Keratinocyte (primary cell): ENCODE data around the gene CDS2. TPM values are rescaled to one million over a fixed set of nuclear protein-coding genes. Genes with fewer than 3 reads are reported as not detected.

ENCODE experiments used
- DNase-seq: peaks from one replicate; pipeline ENCODE4 v3.0.0-alpha.2; 2011; ENCODE audit warnings: low read depth, missing footprints, low spot score
- FAIRE-seq: peaks from 2 replicates; lab custom pipeline; 2011; peaks lifted over from hg19 to GRCh38; lab: Jason Lieb, UNC
- H2AFZ ChIP-seq: 2 replicates; pipeline ENCODE4 v1.6.0; 2012; ENCODE audit warnings: low read length, control low read depth, inconsistent platforms; ENCODE audit not compliant: control insufficient read depth
- H3K27ac ChIP-seq: 2 replicates; pipeline ENCODE4 v1.5.1; 2011; ENCODE audit warnings: low read length; ENCODE audit not compliant: control insufficient read depth, insufficient read depth
- H3K27me3 ChIP-seq: 3 replicates; pipeline ENCODE4 v1.6.0; 2011; ENCODE audit warnings: low read length; ENCODE audit not compliant: control insufficient read depth, insufficient read depth; ENCODE audit errors: extremely low read depth
- H3K36me3 ChIP-seq, 2 experiments: 2 replicates in 1 of 2; 3 replicates in 1 of 2; pipeline ENCODE4 v1.5.1; 2011; ENCODE audit warnings: low read length in 2 of 2, mild to moderate bottlenecking in 1 of 2; ENCODE audit not compliant: control insufficient read depth in 2 of 2, insufficient read depth in 2 of 2; ENCODE audit errors: extremely low read depth in 1 of 2
- H3K4me1 ChIP-seq: 3 replicates; pipeline ENCODE4 v1.5.1; 2011; ENCODE audit warnings: low read length; ENCODE audit not compliant: control insufficient read depth, insufficient read depth; ENCODE audit errors: extremely low read depth
- H3K4me2 ChIP-seq: 3 replicates; pipeline ENCODE4 v1.6.0; 2011; ENCODE audit warnings: low read depth, low read length; ENCODE audit not compliant: control insufficient read depth, insufficient read depth; ENCODE audit errors: extremely low read depth
- H3K4me3 ChIP-seq, 3 experiments: fragments of 200-600 bp in 1 of 3; sonication (generic) in 1 of 3; 2 replicates in 2 of 3; 3 replicates in 1 of 3; pipeline ENCODE4 v1.5.1; 2011 to 2016; ENCODE audit warnings: low read length in 3 of 3, mild to moderate bottlenecking in 3 of 3, control low read depth in 2 of 3, inconsistent platforms in 1 of 3, low read depth in 1 of 3, mixed read lengths in 1 of 3, mixed run types in 1 of 3, moderate library complexity in 1 of 3; ENCODE audit not compliant: control insufficient read depth in 2 of 3, insufficient read depth in 2 of 3; ENCODE audit errors: extremely low read depth in 1 of 3
- H3K79me2 ChIP-seq: 2 replicates; pipeline ENCODE4 v1.6.0; 2012; ENCODE audit warnings: low read length; ENCODE audit not compliant: control insufficient read depth, insufficient read depth
- H3K9ac ChIP-seq: 3 replicates; pipeline ENCODE4 v1.6.0; 2011; ENCODE audit warnings: low read length; ENCODE audit not compliant: control insufficient read depth, insufficient read depth; ENCODE audit errors: extremely low read depth
- H3K9me1 ChIP-seq: 3 replicates; pipeline ENCODE4 v1.6.0; 2011; ENCODE audit warnings: low read length; ENCODE audit not compliant: control insufficient read depth, insufficient read depth; ENCODE audit errors: extremely low read depth
- H3K9me3 ChIP-seq: 2 replicates; pipeline ENCODE4 v1.5.1; 2012; ENCODE audit warnings: low read depth, low read length; ENCODE audit not compliant: control insufficient read depth
- H4K20me1 ChIP-seq: 3 replicates; pipeline ENCODE4 v1.6.0; 2011; ENCODE audit warnings: low read length; ENCODE audit not compliant: control insufficient read depth, insufficient read depth; ENCODE audit errors: extremely low read depth
- CTCF ChIP-seq, 3 experiments: IDR thresholded peaks in 1 of 3; conservative IDR thresholded peaks in 1 of 3; optimal IDR thresholded peaks in 1 of 3; 2 replicates in 2 of 3; 3 replicates in 1 of 3; pipeline versions ENCODE3 to v1.5.1; 2011; ENCODE audit warnings: low read length in 3 of 3, mild to moderate bottlenecking in 3 of 3, moderate library complexity in 2 of 3, control low read depth in 1 of 3, inconsistent platforms in 1 of 3; ENCODE audit not compliant: insufficient read depth in 2 of 3; ENCODE audit errors: extremely low read depth in 1 of 3
- EZH2 ChIP-seq: IDR thresholded peaks from one replicate; pipeline ENCODE4 v1.6.1; 2012; ENCODE audit warnings: inconsistent platforms, mild to moderate bottlenecking, low read length, moderate library complexity
- dilution Hi-C: fragments of 300-500 bp; cut with MboI; formaldehyde crosslinking; loops from one replicate; pipeline ENCODE4 v1.7.0; 2020; ENCODE audit warnings: low sequenced_read_pairs; ENCODE audit not compliant: extremely low pct_ligation_motif_present
- polyA plus RNA-seq, 5 experiments: library from polyadenylated mRNA; depleted of rRNA in 3 of 5; stranded (reverse) in 3 of 5; stranded (forward) in 1 of 5; unstranded in 1 of 5; fragments of >200 nt; gene quantifications; 1 replicate in 1 of 5; 2 replicates in 3 of 5; 3 replicates in 1 of 5; pipeline versions ENCODE4 v1.2.1 to v1.2.3, GENCODE V29; 2011 to 2012; ENCODE audit warnings: missing spikeins in 2 of 5, low read depth in 1 of 5, low replicate concordance in 1 of 5

The CDS2 gene
- polyA plus RNA-seq, 1 donor (not counting 4 experiments of a cell fraction or from before 2014, with no cell fraction given), result 67.1 TPM

- Histone ChIP-seq H3K9me1 (no peaks in the 10 kb centered on the region), H2AFZ (no peak overlapping the region), H4K20me1 (no peaks in the 10 kb centered on the region), H3K27me3 (no peaks in the 10 kb centered on the region), H3K9ac (no peak overlapping the region), H3K4me3 (no peak overlapping the region), H3K9me3 (no peaks in the 10 kb centered on the region), H3K4me1 (no peaks in the 10 kb centered on the region), H3K27ac (no peak overlapping the region), H3K79me2 (no peaks in the 10 kb centered on the region), H3K4me2 (no peak overlapping the region), H3K36me3 (peaks cover 21 to 22% of the 10 kb centered on the region in 2 experiments)
- peak; percentile 44 for FAIRE-seq
- DNase-seq, result no peak
- dilution Hi-C loops, result no loop called here
- TF ChIP-seq CTCF (optimal IDR thresholded peaks at IDR 0.05 in 1 of 3, IDR thresholded peaks at IDR 0.05 in 1 of 3, conservative IDR thresholded peaks at IDR 0.05 in 1 of 3; ENCODE audit: extremely low read depth in 1 of 3, insufficient read depth in 2 of 3, low read length in 3 of 3), result no peak
- no peak for TF ChIP-seq EZH2
Measured at GRCh38 chr20:5181958-5182357, 55.1 kb downstream of the CDS2 start.

GRCh38 chr20:5182615-5183254 is 55.9 kb downstream of the CDS2 start:
- DNase-seq (no peak), FAIRE-seq (no peak)
- no peak for TF ChIP-seq CTCF (optimal IDR thresholded peaks at IDR 0.05 in 1 of 3, IDR thresholded peaks at IDR 0.05 in 1 of 3, conservative IDR thresholded peaks at IDR 0.05 in 1 of 3; ENCODE audit: extremely low read depth in 1 of 3, insufficient read depth in 2 of 3, low read length in 3 of 3)
- TF ChIP-seq EZH2, result no peak
- Histone ChIP-seq H3K36me3 (peaks cover 18 to 20% of the 10 kb centered on the region in 2 experiments), H3K4me2 (no peak overlapping the region), H3K4me3 (no peak overlapping the region), H3K9me3 (no peaks in the 10 kb centered on the region), H3K79me2 (no peaks in the 10 kb centered on the region), H3K9me1 (no peaks in the 10 kb centered on the region), H2AFZ (no peak overlapping the region), H3K27ac (no peak overlapping the region), H3K4me1 (no peaks in the 10 kb centered on the region), H3K27me3 (no peaks in the 10 kb centered on the region), H4K20me1 (no peaks in the 10 kb centered on the region), H3K9ac (no peak overlapping the region)
- dilution Hi-C loops, result no loop called here
